ENCODE results near the gene ZC3H14.

DNA sequence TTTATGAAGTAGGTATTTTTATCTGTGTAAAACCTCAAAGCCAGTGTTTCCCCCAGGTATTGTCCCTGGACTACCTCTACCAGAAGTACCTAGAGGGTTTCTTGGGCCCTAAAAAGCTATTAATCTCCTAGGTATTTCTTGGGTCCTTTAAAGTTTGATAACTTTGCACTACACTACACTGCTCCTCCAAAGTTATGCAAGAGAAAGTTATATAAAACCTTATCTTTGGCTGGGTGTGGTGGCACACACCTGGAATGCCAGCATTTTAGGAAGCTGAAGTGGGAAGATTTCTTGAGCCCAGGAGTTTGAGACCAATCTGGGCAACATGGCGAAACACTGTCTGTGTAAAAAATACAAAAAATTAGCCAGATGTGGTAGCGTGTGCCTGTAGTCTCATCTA is 42.9 kb upstream of the ZC3H14 start:
- TF ChIP-seq POLR2A (IDR thresholded peaks at IDR 0.05) = no peak
- TF ChIP-seq, protein P1, sequence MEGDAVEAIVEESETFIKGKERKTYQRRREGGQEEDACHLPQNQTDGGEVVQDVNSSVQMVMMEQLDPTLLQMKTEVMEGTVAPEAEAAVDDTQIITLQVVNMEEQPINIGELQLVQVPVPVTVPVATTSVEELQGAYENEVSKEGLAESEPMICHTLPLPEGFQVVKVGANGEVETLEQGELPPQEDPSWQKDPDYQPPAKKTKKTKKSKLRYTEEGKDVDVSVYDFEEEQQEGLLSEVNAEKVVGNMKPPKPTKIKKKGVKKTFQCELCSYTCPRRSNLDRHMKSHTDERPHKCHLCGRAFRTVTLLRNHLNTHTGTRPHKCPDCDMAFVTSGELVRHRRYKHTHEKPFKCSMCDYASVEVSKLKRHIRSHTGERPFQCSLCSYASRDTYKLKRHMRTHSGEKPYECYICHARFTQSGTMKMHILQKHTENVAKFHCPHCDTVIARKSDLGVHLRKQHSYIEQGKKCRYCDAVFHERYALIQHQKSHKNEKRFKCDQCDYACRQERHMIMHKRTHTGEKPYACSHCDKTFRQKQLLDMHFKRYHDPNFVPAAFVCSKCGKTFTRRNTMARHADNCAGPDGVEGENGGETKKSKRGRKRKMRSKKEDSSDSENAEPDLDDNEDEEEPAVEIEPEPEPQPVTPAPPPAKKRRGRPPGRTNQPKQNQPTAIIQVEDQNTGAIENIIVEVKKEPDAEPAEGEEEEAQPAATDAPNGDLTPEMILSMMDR (IDR thresholded peaks at IDR 0.05 in 4 of 5, conservative IDR thresholded peaks at IDR 0.05 in 1 of 5) = no peak
